ENCODE measurements around the gene DISC1. TPM values are rescaled to one million over a fixed set of nuclear protein-coding genes. Genes with fewer than 3 reads are reported as not detected.

The DISC1 gene
- total RNA-seq, 1 experiment from 2014 or later = 1.8 TPM

GRCh38 chr1:232017759-232018158, 391.2 kb downstream of the DISC1 start:
- POLR2A ChIA-PET (ENCODE audit: low non-redundant PET) = no interaction called here
- Histone ChIP-seq H3K36me3 (ENCODE audit: insufficient read depth, low read length, poor library complexity, severe bottlenecking) (no peaks in the 10 kb centered on the region), H3K4me1 (ENCODE audit: insufficient read depth, low read length, poor library complexity, severe bottlenecking) (peaks cover 3% of the 10 kb centered on the region), H3K27me3 (replicated peaks; ENCODE audit: insufficient read depth, low read depth, low read length, poor library complexity) (no peaks in the 10 kb centered on the region), H3K27ac (ENCODE audit: low read depth, low read length, poor library complexity, severe bottlenecking) (no peak overlapping the region), H3K9me3 (ENCODE audit: low read depth, low read length, poor library complexity, severe bottlenecking) (no peaks in the 10 kb centered on the region), H3K4me3 (ENCODE audit: low read depth, low read length, poor library complexity, severe bottlenecking) (no peak overlapping the region)
- DNase-seq (ENCODE audit: low spot score) = no peak
- BruUV-seq (replicated peaks) = no TSS peak
- TF ChIP-seq EZH2 (IDR thresholded peaks at IDR 0.05; ENCODE audit: borderline replicate concordance, low read depth, low read length, poor library complexity, severe bottlenecking) = no peak
- no peak for TF ChIP-seq CTCF (conservative IDR thresholded peaks at IDR 0.05; ENCODE audit: low read depth, low read length)
- CTCF ChIA-PET = no interaction called here
- intact Hi-C loops (cut with micrococcal nuclease; ENCODE audit: unreplicated experiment) = no loop called here

GRCh38 chr1:232018231-232019025, 391.8 kb downstream of the DISC1 start:
- BruUV-seq (replicated peaks) = no TSS peak
- no peaks in the 10 kb centered on the region for H3K27me3 ChIP-seq (replicated peaks; ENCODE audit: insufficient read depth, low read depth, low read length, poor library complexity)
- H3K9me3 ChIP-seq (ENCODE audit: low read depth, low read length, poor library complexity, severe bottlenecking) = no peaks in the 10 kb centered on the region
- no peaks in the 10 kb centered on the region for H3K36me3 ChIP-seq (ENCODE audit: insufficient read depth, low read length, poor library complexity, severe bottlenecking)
- H3K4me1 ChIP-seq (ENCODE audit: insufficient read depth, low read length, poor library complexity, severe bottlenecking) = no peaks in the 10 kb centered on the region
- ChIA-PET CTCF (no interaction called here), POLR2A (ENCODE audit: low non-redundant PET) (no interaction called here)
- no peak for DNase-seq (ENCODE audit: low spot score)
- H3K27ac ChIP-seq (ENCODE audit: low read depth, low read length, poor library complexity, severe bottlenecking) = no peak overlapping the region
- TF ChIP-seq EZH2 (IDR thresholded peaks at IDR 0.05; ENCODE audit: borderline replicate concordance, low read depth, low read length, poor library complexity, severe bottlenecking) (no peak), CTCF (conservative IDR thresholded peaks at IDR 0.05; ENCODE audit: low read depth, low read length) (no peak)
- intact Hi-C loops (cut with micrococcal nuclease; ENCODE audit: unreplicated experiment) = no loop called here
- H3K4me3 ChIP-seq (ENCODE audit: low read depth, low read length, poor library complexity, severe bottlenecking) = no peak overlapping the region

- H3K27ac ChIP-seq (ENCODE audit: low read depth, low read length, poor library complexity, severe bottlenecking) = no peak overlapping the region
- ChIA-PET POLR2A (ENCODE audit: low non-redundant PET) (no interaction called here), CTCF (no interaction called here)
Observed at GRCh38 chr1:232019026-232019340, 392.4 kb downstream of the DISC1 start.

More at GRCh38 chr1:232019026-232019340, 392.4 kb downstream of the DISC1 start:
- no peak for DNase-seq (ENCODE audit: low spot score)
- H3K9me3 ChIP-seq (ENCODE audit: low read depth, low read length, poor library complexity, severe bottlenecking) = no peaks in the 10 kb centered on the region
- no peaks in the 10 kb centered on the region for H3K27me3 ChIP-seq (replicated peaks; ENCODE audit: insufficient read depth, low read depth, low read length, poor library complexity)
- H3K36me3 ChIP-seq (ENCODE audit: insufficient read depth, low read length, poor library complexity, severe bottlenecking) = no peaks in the 10 kb centered on the region
- no peak for TF ChIP-seq CTCF (conservative IDR thresholded peaks at IDR 0.05; ENCODE audit: low read depth, low read length)
- no peak for TF ChIP-seq EZH2 (IDR thresholded peaks at IDR 0.05; ENCODE audit: borderline replicate concordance, low read depth, low read length, poor library complexity, severe bottlenecking)
- no peak overlapping the region for H3K4me3 ChIP-seq (ENCODE audit: low read depth, low read length, poor library complexity, severe bottlenecking)
- no TSS peak for BruUV-seq (replicated peaks)
- intact Hi-C loops (cut with micrococcal nuclease; ENCODE audit: unreplicated experiment) = no loop called here
- H3K4me1 ChIP-seq (ENCODE audit: insufficient read depth, low read length, poor library complexity, severe bottlenecking) = no peaks in the 10 kb centered on the region
